NCI-H2196 treated with DMSO at 0.1 percent for 48 hours (cell line): Measurements from ENCODE around the gene CCDC97.

Source experiments
- DNase-seq: peaks from one replicate; lab custom pipeline; 2025; ENCODE audit not compliant: unreplicated experiment; lab: John Stamatoyannopoulos, UW

CCDC97 gene

DNA sequence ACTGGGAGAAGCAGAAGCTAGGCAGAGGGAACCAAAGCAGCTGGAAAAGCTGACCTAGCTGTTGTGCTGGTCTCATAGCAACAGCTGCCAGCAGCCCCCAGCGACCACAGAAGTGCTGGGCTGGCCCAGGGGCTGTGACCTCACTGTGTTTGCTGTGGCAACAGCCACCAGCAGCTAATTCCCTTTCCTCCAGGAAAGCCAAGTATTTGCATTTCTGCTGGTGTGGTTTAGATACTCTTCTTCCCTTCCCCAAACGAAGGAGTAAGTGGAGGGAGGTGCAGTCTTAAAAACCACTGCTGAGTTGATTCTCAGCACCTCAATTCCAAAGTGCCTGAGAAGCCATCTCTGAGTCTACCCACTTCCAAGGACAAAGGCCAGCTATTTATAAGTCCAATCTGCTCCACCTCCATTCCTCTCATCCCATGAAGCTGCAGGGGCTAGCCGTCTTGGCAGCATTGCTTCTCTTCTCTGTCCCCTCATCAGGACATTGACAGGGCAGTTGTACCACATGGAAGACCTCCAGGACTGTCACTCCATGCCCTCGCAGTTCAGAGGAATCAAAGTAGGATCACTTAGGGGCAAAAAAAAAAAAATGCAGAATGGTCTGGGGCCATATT is 11.5 kb upstream of the CCDC97 start:
- peak; percentile 44 for DNase-seq

DNA sequence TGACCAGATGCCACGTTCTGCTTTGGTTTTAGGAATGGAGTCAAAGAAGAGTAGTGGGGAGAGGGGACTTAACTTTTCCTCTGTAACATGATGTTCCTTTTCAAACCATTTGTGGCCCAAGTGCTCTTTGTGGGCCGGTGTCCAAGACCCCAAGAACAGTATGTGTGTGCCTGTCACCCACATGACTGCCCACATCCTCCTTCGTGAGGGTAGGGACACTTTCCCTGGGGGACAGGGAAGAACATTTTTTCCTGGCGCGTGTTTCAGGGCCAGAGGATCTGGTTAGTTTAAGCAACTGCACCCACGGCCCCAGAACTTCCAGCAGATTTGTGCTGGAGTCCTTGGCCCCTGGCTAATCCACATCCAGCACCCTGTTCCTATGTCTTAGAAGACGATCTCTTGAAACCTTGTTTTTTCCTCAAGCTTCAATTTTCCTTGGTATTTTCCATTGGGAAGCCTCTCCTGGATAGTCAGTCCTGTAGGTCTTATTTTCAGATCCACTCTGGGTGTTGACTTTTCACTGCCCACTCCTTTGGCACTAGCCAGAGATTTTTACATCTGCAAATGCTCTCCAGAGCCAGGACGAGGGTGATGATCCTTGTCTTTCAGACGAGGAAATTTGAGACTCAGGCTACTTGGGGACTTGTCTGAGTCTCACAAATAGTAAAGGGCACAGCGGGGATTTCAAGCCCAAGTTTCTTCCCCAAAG is 10.8 kb upstream of the CCDC97 start:
- no peak for DNase-seq

- DNase-seq, result peak; percentile 52
Observed at GRCh38 chr19:41299755-41300089, 10.2 kb upstream of the CCDC97 start.

- no peak for DNase-seq
Observed at GRCh38 chr19:41300555-41300954, 9.4 kb upstream of the CCDC97 start.

GRCh38 chr19:41302624-41303351 is 7.2 kb upstream of the CCDC97 start:
- DNase-seq, result no peak

DNA sequence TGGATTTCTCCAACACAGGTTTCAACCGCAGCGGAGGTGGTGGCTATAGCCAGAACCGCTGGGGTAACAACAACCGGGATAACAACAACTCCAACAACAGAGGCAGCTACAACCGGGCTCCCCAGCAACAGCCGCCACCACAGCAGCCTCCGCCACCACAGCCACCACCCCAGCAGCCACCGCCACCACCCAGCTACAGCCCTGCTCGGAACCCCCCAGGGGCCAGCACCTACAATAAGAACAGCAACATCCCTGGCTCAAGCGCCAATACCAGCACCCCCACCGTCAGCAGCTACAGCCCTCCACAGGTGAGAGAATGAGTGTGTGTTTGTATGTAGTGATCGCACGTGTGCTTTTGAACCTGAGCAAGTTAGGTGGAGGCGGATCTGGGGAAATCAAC is 6.0 kb upstream of the CCDC97 start:
- DNase-seq, result no peak

DNA sequence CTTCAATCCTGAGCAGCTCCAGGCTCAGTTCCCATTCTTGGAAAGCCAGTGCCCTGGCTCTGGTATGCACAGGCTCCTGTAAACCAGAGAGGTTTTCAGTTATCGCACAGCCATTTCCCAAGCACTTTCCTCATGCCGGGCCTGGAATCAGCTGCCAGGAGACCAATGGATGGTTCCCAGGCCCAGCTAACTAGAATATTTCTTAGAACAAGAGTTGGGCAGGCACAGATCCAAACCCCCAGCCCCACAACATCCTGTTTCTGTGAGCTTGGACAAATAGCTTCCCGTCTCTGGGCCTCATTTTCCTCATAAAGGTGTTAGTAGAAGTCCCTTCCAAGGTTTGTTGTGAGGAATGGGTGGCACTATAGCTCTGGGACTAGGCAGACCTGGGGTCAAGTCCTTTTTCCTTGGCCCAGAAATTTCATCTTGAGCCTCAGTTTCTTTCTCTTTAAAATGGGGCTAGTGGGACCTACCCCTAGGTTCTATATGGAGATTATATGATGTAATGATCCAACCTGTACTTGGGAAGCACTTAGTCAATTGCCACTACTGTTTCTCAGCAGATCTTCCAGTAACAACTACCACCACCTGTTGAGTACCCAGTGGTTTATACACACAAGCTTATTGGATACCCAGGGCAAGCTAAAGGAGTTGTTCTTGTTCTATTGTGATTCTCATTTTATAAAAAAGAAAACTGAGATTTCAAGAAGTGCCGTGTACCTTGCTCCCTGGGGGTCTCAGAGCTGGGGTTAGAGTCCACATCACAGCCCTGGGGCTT is 5.1 kb upstream of the CCDC97 start:
- DNase-seq, result no peak

- no peak for DNase-seq
Observed at GRCh38 chr19:41305927-41306793, 3.8 kb upstream of the CCDC97 start.

GRCh38 chr19:41307090-41307875 is 2.7 kb upstream of the CCDC97 start:
- no peak for DNase-seq

DNA sequence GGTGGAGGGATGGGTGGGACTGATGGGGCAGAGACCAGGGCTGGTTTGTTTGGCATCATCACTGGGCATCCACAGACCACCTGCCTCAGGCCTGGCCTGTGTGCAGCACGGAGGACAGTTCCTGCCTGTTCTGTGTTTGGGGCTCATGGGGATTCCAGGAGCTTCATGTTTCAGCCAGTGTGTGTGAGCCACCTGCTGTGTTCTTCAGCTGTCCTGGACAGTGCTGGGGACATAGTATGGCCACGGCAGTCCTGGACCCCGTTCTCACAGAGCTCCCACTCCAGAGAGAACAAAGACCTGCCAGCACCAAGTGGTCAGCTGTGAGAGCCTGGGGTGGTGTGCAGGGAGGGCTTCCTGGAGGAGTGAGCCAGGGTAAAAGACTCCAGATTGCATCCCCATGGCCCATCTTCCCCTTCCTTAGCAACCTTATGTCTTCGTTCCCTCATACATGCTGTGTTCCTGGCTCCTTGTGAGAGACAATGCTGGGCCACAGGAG is 2.0 kb upstream of the CCDC97 start:
- no peak for DNase-seq

GRCh38 chr19:41308450-41309179 is 1.4 kb upstream of the CCDC97 start:
- peak; percentile 73 for DNase-seq

DNA sequence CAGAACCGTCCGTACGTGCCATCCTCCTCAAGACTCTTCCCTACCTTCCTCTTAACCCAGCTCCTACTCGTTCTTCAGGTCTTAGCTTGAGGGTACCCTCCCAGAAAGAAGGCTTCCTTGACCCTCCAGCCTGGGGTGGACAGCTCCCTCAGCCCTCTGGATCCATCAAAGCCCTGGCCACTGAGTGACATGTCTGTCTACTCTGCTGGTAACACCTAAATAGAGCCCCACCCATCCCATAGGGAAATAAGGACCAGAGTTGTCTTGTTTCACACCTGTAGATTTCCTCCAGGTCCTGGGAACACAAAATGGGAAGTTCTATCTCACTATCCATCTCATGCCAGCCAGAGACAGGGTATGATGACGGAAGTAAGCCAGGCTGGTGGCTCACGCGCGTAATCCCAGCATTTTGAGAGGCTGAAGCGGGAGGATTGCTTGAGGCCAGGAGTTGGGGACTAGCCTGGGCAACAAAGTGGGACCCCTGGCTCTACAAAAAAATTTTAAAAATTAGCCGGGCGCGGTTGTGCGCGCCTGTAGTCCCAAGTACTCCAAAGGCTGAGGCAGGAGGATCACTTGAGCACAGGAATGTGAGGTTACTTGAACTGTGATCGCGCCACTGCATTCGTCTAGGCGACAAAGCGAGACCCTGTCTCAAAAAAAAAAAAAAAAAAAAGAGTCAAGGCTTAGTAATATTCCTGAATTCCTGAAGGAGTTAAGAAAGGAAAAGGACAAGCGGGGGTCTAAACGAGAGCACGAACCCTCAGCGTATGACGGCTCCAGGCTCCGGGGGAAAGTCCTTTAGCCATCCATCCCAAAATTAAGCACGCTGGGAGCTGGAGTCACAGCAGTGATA is 566 bp upstream of the CCDC97 start:
- DNase-seq, result no peak

- DNase-seq, result no peak
Observed at GRCh38 chr19:41311072-41311471, 1.1 kb downstream of the CCDC97 start.

GRCh38 chr19:41311613-41312012 is 1.6 kb downstream of the CCDC97 start:
- no peak for DNase-seq

- DNase-seq, result no peak
Observed at GRCh38 chr19:41316306-41316920, 6.4 kb downstream of the CCDC97 start.

GRCh38 chr19:41318696-41319499 is 8.9 kb downstream of the CCDC97 start:
- DNase-seq, result no peak
